Measurements from ENCODE around the gene SCUBE2. TPM values are rescaled to one million over a fixed set of nuclear protein-coding genes. Genes with fewer than 3 reads are reported as not detected.
A peak's percentile ranks its signal among the peaks of the same experiment; 100 is the strongest.

SCUBE2 gene
- total RNA-seq, 4 donors from 2014 or later, result 0.24 to 3.6 (median 2.3) TPM

DNA sequence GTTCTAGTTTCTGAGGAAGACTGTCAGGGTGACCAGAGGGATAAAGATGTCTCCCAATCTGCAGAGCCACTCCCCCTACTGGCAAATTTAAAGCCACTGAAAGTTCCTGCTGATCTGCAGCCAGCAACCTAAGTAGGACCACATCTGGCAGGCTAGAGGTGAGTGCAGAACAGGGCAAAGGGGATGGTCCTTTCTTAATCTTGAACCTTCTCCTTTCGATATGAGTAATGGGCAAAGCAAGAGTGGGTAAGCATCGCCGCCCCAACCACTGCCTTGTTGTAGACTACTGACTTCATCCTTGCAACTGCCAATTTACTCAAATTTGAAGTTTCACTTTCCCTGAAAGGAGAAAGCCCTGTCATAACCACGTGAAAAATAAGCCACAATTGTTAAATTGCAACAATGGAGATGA lies 30.7 kb downstream of the SCUBE2 start:
- peaks cover 0 to 3% of the 10 kb centered on the region in 2 donors for H3K4me1 ChIP-seq
- in situ Hi-C loops (cut with MboI; ENCODE audit: low sequenced_read_pairs in 4 of 4), result no loop called here
- H3K27ac ChIP-seq, result no peak overlapping the region
- H3K36me3 ChIP-seq, result no peaks in the 10 kb centered on the region
- no peak for DNase-seq
- no peaks in the 10 kb centered on the region for H3K27me3 ChIP-seq
- no peaks in the 10 kb centered on the region for H3K9me3 ChIP-seq
- no peak overlapping the region for H3K4me3 ChIP-seq
- intact Hi-C loops (cut with DNase I; ENCODE audit: low total_unique reads), result no loop called here
- TF ChIP-seq, protein P1, sequence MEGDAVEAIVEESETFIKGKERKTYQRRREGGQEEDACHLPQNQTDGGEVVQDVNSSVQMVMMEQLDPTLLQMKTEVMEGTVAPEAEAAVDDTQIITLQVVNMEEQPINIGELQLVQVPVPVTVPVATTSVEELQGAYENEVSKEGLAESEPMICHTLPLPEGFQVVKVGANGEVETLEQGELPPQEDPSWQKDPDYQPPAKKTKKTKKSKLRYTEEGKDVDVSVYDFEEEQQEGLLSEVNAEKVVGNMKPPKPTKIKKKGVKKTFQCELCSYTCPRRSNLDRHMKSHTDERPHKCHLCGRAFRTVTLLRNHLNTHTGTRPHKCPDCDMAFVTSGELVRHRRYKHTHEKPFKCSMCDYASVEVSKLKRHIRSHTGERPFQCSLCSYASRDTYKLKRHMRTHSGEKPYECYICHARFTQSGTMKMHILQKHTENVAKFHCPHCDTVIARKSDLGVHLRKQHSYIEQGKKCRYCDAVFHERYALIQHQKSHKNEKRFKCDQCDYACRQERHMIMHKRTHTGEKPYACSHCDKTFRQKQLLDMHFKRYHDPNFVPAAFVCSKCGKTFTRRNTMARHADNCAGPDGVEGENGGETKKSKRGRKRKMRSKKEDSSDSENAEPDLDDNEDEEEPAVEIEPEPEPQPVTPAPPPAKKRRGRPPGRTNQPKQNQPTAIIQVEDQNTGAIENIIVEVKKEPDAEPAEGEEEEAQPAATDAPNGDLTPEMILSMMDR (IDR thresholded peaks at IDR 0.05 in 4 of 5, conservative IDR thresholded peaks at IDR 0.05 in 1 of 5), result no peak
- no peak for ATAC-seq

DNA sequence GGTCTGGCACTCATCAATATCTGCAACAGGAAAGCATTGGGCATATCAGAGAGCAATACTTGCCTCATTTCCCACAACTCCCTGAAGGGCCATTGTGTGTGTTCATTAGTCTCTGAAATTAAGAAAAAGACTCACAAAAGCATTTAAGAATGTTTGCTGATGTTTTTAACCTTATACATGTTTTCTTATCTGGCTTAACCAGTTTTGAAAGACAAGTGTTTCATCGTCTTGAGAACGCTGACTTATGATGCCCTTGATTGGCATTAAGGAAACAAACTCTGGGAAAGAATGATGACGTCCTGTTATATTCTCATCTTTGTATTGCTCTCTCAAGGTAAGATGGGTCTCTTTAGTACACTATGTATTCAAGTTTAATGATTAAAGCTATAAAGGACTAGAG lies 32.0 kb downstream of the SCUBE2 start:
- no peaks in the 10 kb centered on the region for H3K9me3 ChIP-seq
- in situ Hi-C loops (cut with MboI; ENCODE audit: low sequenced_read_pairs in 4 of 4) (no loop called here), intact Hi-C loops (cut with DNase I; ENCODE audit: low total_unique reads) (no loop called here)
- ATAC-seq, result no peak
- TF ChIP-seq, protein P1 (IDR thresholded peaks at IDR 0.05 in 4 of 5, conservative IDR thresholded peaks at IDR 0.05 in 1 of 5), result no peak
- no peak for TF ChIP-seq POLR2A (IDR thresholded peaks at IDR 0.05)
- no peak overlapping the region for H3K4me3 ChIP-seq
- H3K27me3 ChIP-seq, result no peaks in the 10 kb centered on the region
- no peaks in the 10 kb centered on the region for H3K36me3 ChIP-seq
- no peak overlapping the region for H3K27ac ChIP-seq
- peaks cover 0 to 4% of the 10 kb centered on the region in 2 donors for H3K4me1 ChIP-seq
- no peak for DNase-seq

DNA sequence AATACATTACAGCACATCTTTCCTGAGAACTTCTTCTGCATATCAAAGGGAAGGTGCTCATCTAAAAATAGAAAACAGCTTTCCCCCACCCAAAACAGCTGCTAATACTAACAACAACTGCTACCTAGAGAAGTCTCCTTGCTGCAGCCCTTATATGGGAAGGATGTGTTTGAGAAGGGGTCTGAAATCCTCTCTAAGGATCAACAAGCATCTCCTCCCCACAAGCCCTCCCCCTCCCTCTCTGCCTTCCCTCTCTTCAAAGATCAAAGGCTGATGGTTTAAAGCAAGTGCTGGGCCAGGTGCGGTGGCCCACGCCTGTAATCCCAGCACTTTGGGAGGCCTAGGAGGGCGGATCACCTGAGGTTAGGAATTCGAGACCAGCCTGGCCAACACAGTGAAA lies 33.5 kb downstream of the SCUBE2 start:
- no peaks in the 10 kb centered on the region for H3K36me3 ChIP-seq
- H3K4me3 ChIP-seq, result no peak overlapping the region
- no peaks in the 10 kb centered on the region for H3K27me3 ChIP-seq
- H3K9me3 ChIP-seq, result no peaks in the 10 kb centered on the region
- no peak overlapping the region for H3K27ac ChIP-seq
- TF ChIP-seq, protein P1 (IDR thresholded peaks at IDR 0.05 in 4 of 5, conservative IDR thresholded peaks at IDR 0.05 in 1 of 5), result no peak
- no peak for TF ChIP-seq POLR2A (IDR thresholded peaks at IDR 0.05)
- no peak for ATAC-seq
- DNase-seq, result no peak
- peaks cover 0 to 4% of the 10 kb centered on the region in 2 donors for H3K4me1 ChIP-seq
- intact Hi-C loops (cut with DNase I; ENCODE audit: low total_unique reads) (no loop called here), in situ Hi-C loops (cut with MboI; ENCODE audit: low sequenced_read_pairs in 4 of 4) (no loop called here)

DNA sequence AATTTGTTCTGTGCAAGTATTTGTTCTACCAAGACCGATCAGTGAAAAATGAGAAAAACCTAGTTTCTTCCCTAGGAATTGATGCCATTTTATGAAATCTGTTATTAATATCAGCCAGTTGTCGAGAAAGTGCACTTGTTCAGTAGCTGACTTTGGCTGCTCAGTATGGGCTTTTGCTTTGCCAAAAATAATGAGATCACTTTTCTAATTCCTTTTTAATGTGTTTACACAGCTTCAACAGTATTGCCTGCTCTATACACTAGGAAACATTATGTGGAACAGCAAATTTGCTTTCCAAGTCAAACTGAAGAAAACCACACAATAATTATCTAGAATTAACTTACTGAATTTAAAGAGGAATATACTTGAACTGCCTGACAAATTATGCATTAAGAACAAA lies 34.4 kb downstream of the SCUBE2 start:
- H3K4me3 ChIP-seq, result no peak overlapping the region
- in situ Hi-C loops (cut with MboI; ENCODE audit: low sequenced_read_pairs in 4 of 4) (no loop called here), intact Hi-C loops (cut with DNase I; ENCODE audit: low total_unique reads) (no loop called here)
- H3K36me3 ChIP-seq, result no peaks in the 10 kb centered on the region
- H3K9me3 ChIP-seq, result no peaks in the 10 kb centered on the region
- peaks cover 0 to 4% of the 10 kb centered on the region in 2 donors for H3K4me1 ChIP-seq
- DNase-seq (no peak), ATAC-seq (peak in 1 of 2 donors; percentile 33)
- TF ChIP-seq POLR2A (IDR thresholded peaks at IDR 0.05), result no peak
- TF ChIP-seq, protein P1 (IDR thresholded peaks at IDR 0.05 in 4 of 5, conservative IDR thresholded peaks at IDR 0.05 in 1 of 5), result no peak
- H3K27me3 ChIP-seq, result no peaks in the 10 kb centered on the region
- H3K27ac ChIP-seq, result no peak overlapping the region

DNA sequence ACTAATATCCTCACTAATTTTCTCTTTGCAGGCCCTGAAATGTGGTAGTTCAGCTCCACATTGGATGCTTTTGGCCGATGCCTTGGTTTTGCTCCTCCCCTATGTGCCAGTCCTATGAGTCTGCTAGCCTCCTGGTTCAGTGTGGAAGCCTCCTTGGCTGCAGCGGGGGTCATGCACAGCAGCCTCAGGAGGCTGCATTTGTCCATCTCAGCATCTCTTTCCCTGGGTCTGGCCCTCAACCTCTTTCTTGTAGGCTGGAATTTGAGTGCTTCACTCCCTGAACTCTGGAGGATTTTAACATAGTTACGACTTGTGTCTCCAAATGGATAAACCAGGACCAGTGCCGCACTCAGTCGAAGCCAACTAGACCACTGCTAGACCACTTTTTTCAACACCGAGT lies 34.9 kb downstream of the SCUBE2 start:
- no peak for DNase-seq
- Histone ChIP-seq H3K4me1 (peaks cover 0 to 4% of the 10 kb centered on the region in 2 donors), H3K27ac (no peak overlapping the region), H3K27me3 (no peaks in the 10 kb centered on the region), H3K36me3 (no peaks in the 10 kb centered on the region), H3K4me3 (no peak overlapping the region), H3K9me3 (no peaks in the 10 kb centered on the region)
- in situ Hi-C loops (cut with MboI; ENCODE audit: low sequenced_read_pairs in 4 of 4), result no loop called here
- TF ChIP-seq POLR2A (IDR thresholded peaks at IDR 0.05), result no peak
- TF ChIP-seq, protein P1 (IDR thresholded peaks at IDR 0.05 in 4 of 5, conservative IDR thresholded peaks at IDR 0.05 in 1 of 5), result no peak
- intact Hi-C loops (cut with DNase I; ENCODE audit: low total_unique reads), result no loop called here
- ATAC-seq, result no peak
